Cardiac fibroblast (primary cell): ENCODE data around the gene WDCP.
"Not testable (repeated sequence)": the region's sequence is repeated elsewhere in the genome, so short reads cannot be mapped to it uniquely, and the experiment has no call there.

Source experiments
- DNase-seq, 2 donors: peaks; one replicate each; pipeline versions ENCODE4 v3.0.0 to v3.0.0-alpha.2; 2010; ENCODE audit warnings: low read depth in 2 of 2
- H3K4me3 ChIP-seq, 2 donors: replicated peaks in 1 of 2; 1 replicate in 1 of 2; 2 replicates in 1 of 2; pipeline ENCODE4 v1.5.1; 2011; ENCODE audit warnings: low read depth in 2 of 2, low read length in 2 of 2, mild to moderate bottlenecking in 2 of 2, moderate library complexity in 1 of 2
- CTCF ChIP-seq: IDR thresholded peaks from one replicate; pipeline ENCODE4 v1.5.1; 2011; ENCODE audit warnings: low read depth, mild to moderate bottlenecking, low read length, inconsistent platforms

The WDCP gene

GRCh38 chr2:24049485-24050021 is 2.4 kb upstream of the WDCP start, which contains the start of gene FKBP1B:
TSS of gene FKBP1B (plus strand) at chr2:24049741. CDS start at chr2:24049850, 109 bp downstream.
- DNase-seq, result peak; percentile 52 to 55
- peak within 1 kb of the TSS; percentile 61 to 76 for H3K4me3 ChIP-seq
- no peak for TF ChIP-seq CTCF

GRCh38 chr2:24048769-24049484 is 1.7 kb upstream of the WDCP start:
- no peak for DNase-seq
- peak overlapping the region; percentile 61 to 76 for H3K4me3 ChIP-seq
- TF ChIP-seq CTCF, result no peak

GRCh38 chr2:24047703-24048033 is 477 bp upstream of the WDCP start:
- H3K4me3 ChIP-seq, result no peak overlapping the region
- no peak for DNase-seq
- no peak for TF ChIP-seq CTCF

GRCh38 chr2:24046599-24046929 is 627 bp downstream of the WDCP start:
- H3K4me3 ChIP-seq, result peak overlapping the region; percentile 65 to 84
- no peak for DNase-seq
- no peak for TF ChIP-seq CTCF

- peak overlapping the region in 1 of 2 donors; percentile 65 for H3K4me3 ChIP-seq
- no peak for TF ChIP-seq CTCF
- DNase-seq, result no peak
These were observed 1.4 kb downstream of the WDCP start for GRCh38 chr2:24045511-24046508.

- DNase-seq, H3K4me3 ChIP-seq: not testable (repeated sequence)
These were observed 4.1 kb downstream of the WDCP start for GRCh38 chr2:24043133-24043532.

GRCh38 chr2:24040511-24040910 is 6.7 kb downstream of the WDCP start:
- H3K4me3 ChIP-seq, result no peak overlapping the region
- no peak for TF ChIP-seq CTCF

More at GRCh38 chr2:24040511-24040910, 6.7 kb downstream of the WDCP start:
- no peak for DNase-seq
